ENCODE measurements around the gene PLD1.

- TF ChIP-seq CTCF (IDR thresholded peaks at IDR 0.05; ENCODE audit: insufficient read depth, low read length) (no peak), POLR2AphosphoS5 (IDR thresholded peaks at IDR 0.05; ENCODE audit: low read depth) (no peak), REST (IDR thresholded peaks at IDR 0.05; ENCODE audit: insufficient replicate concordance, low read depth) (no peak), SPI1 (IDR thresholded peaks at IDR 0.05; ENCODE audit: borderline replicate concordance, low read depth) (no peak)
Measured at GRCh38 chr3:171557173-171557572, 253.1 kb downstream of the PLD1 start.

Data from HL-60 (cell line).